Trophoblast cell (in vitro differentiated cells and primary cell): ENCODE measurements around the gene MAD2L2.

Experiments
- DNase-seq, 2 donors: peaks; one replicate each; pipeline ENCODE4 v3.0.0-alpha.2; 2016
- H2AFZ ChIP-seq: 2 replicates; pipeline ENCODE4 v1.6.1; 2013; ENCODE audit warnings: low read length, moderate library complexity, mild to moderate bottlenecking; ENCODE audit not compliant: insufficient read depth, poor library complexity
- H2AK5ac ChIP-seq: 2 replicates; pipeline ENCODE4 v1.6.1; 2013; ENCODE audit warnings: mild to moderate bottlenecking, low read length
- H2BK120ac ChIP-seq: 2 replicates; pipeline ENCODE4 v1.6.1; 2013; ENCODE audit warnings: low read length, mild to moderate bottlenecking, moderate library complexity; ENCODE audit not compliant: insufficient read depth, poor library complexity
- H2BK12ac ChIP-seq: 2 replicates; pipeline ENCODE4 v1.6.1; 2013; ENCODE audit warnings: mild to moderate bottlenecking, low read length, moderate library complexity
- H2BK5ac ChIP-seq: 2 replicates; pipeline ENCODE4 v1.6.1; 2013; ENCODE audit warnings: low read length, low read depth, moderate library complexity, mild to moderate bottlenecking; ENCODE audit not compliant: poor library complexity
- H3K14ac ChIP-seq: 2 replicates; pipeline ENCODE4 v1.6.1; 2013; ENCODE audit warnings: mild to moderate bottlenecking, low read length
- H3K18ac ChIP-seq: 2 replicates; pipeline ENCODE4 v1.6.1; 2013; ENCODE audit warnings: mild to moderate bottlenecking, low read length
- H3K23ac ChIP-seq: 2 replicates; pipeline ENCODE4 v1.6.1; 2013; ENCODE audit warnings: low read length
- H3K27ac ChIP-seq: 2 replicates; pipeline ENCODE4 v1.5.1; 2013; ENCODE audit warnings: low read depth, mild to moderate bottlenecking, inconsistent platforms, low read length, moderate library complexity
- H3K27me3 ChIP-seq: 2 replicates; pipeline ENCODE4 v1.6.1; 2013; ENCODE audit warnings: inconsistent platforms, mild to moderate bottlenecking, low read length, moderate library complexity; ENCODE audit not compliant: insufficient read depth
- H3K36me3 ChIP-seq, 2 experiments: 1 replicate in 1 of 2; 2 replicates in 1 of 2; pipeline ENCODE4 v1.6.1; 2013; ENCODE audit warnings: low read length in 2 of 2, mild to moderate bottlenecking in 2 of 2, moderate library complexity in 1 of 2; ENCODE audit not compliant: insufficient read depth in 2 of 2, control insufficient read depth in 1 of 2
- H3K4ac ChIP-seq: 2 replicates; pipeline ENCODE4 v1.6.1; 2013; ENCODE audit warnings: low read depth, mild to moderate bottlenecking, low read length, moderate library complexity
- H3K4me1 ChIP-seq, 2 experiments: 1 replicate in 1 of 2; 2 replicates in 1 of 2; pipeline ENCODE4 v1.6.1; 2013; ENCODE audit warnings: low read length in 2 of 2, mild to moderate bottlenecking in 2 of 2, moderate library complexity in 1 of 2; ENCODE audit not compliant: insufficient read depth in 2 of 2, control insufficient read depth in 1 of 2
- H3K4me2 ChIP-seq: 2 replicates; pipeline ENCODE4 v1.6.1; 2013; ENCODE audit warnings: inconsistent platforms, mild to moderate bottlenecking, low read length, moderate library complexity
- H3K4me3 ChIP-seq: 2 replicates; pipeline ENCODE4 v1.5.1; 2013; ENCODE audit warnings: mild to moderate bottlenecking, low read depth, low read length, inconsistent platforms
- H3K79me1 ChIP-seq: one replicate; pipeline ENCODE4 v1.6.1; 2013; ENCODE audit warnings: low read length
- H3K79me2 ChIP-seq: 2 replicates; pipeline ENCODE4 v1.6.1; 2013; ENCODE audit warnings: low read length, mild to moderate bottlenecking; ENCODE audit not compliant: control insufficient read depth, insufficient read depth, poor library complexity
- H3K9ac ChIP-seq: 2 replicates; pipeline ENCODE4 v1.6.1; 2013; ENCODE audit warnings: mild to moderate bottlenecking, low read length
- H3K9me3 ChIP-seq: 2 replicates; pipeline ENCODE4 v1.6.1; 2013; ENCODE audit warnings: low read depth, mild to moderate bottlenecking, control low read depth, inconsistent platforms, low read length; ENCODE audit not compliant: insufficient read depth
- H4K12ac ChIP-seq: 2 replicates; pipeline ENCODE4 v1.6.1; 2013; ENCODE audit warnings: low read depth, mild to moderate bottlenecking, low read length, moderate library complexity
- H4K8ac ChIP-seq: 2 replicates; pipeline ENCODE4 v1.6.1; 2013; ENCODE audit warnings: low read depth, mild to moderate bottlenecking, low read length, moderate library complexity
- H4K91ac ChIP-seq: one replicate; pipeline ENCODE4 v1.6.1; 2013; ENCODE audit warnings: low read depth, mild to moderate bottlenecking, low read length, moderate library complexity
- WGBS: extraction: QIAGEN DNeasy Blood & Tissue Kit; methylation state at CpG from one replicate; pipeline ENCODE4 v1.1.7; 2013; ENCODE audit warnings: missing lambda C conversion rate; ENCODE audit not compliant: insufficient read length, insufficient coverage; ENCODE audit errors: extremely low coverage; 5-methylcytosine and 5-hydroxymethylcytosine counted together

The MAD2L2 gene

DNA sequence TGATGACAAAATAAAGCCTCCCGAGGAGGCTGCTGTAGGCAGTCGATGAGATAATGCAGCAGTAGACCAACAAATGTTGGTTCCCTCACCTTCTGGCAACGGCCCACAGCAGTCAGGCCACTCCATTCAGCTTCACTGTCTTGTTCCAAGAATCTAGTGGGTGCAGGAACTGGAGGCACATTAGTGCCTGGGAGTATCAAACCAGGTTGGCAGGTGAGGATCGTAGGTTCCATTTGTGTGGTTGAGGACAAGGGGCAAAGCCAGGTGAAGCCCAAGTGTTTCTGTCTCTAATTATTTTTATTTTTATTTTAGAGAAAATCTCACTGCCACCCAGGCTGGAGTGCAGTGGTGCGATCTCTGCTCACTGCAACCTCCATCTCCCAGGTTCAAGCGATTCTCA, 40.0 kb downstream of the MAD2L2 start:
- H3K18ac ChIP-seq: no peak overlapping the region
- no CpG with 5 or more reads among the region's 6 CpGs for WGBS
- H4K91ac ChIP-seq: no peak overlapping the region

GRCh38 chr1:11640101-11640500, 40.8 kb downstream of the MAD2L2 start:
- H3K4ac ChIP-seq: no peak overlapping the region
- H4K91ac ChIP-seq: no peak overlapping the region
- no peaks in the 10 kb centered on the region for H3K27me3 ChIP-seq
- no peak overlapping the region for H4K12ac ChIP-seq
- no peak overlapping the region for H2BK12ac ChIP-seq
- H3K4me1 ChIP-seq: no peaks in the 10 kb centered on the region
- H3K18ac ChIP-seq: no peak overlapping the region
- H3K79me1 ChIP-seq: no peaks in the 10 kb centered on the region
- no peak overlapping the region for H2AK5ac ChIP-seq
- no peak overlapping the region for H3K4me3 ChIP-seq
- no peaks in the 10 kb centered on the region for H3K36me3 ChIP-seq
- no peak overlapping the region for H4K8ac ChIP-seq
- H2AFZ ChIP-seq: no peak overlapping the region
- H3K27ac ChIP-seq: no peak overlapping the region
- DNase-seq: no peak
- no peaks in the 10 kb centered on the region for H3K9me3 ChIP-seq
- no peak overlapping the region for H2BK120ac ChIP-seq
- no peak overlapping the region for H3K14ac ChIP-seq
- WGBS: no CpG with 5 or more reads among the region's 7 CpGs
- no peaks in the 10 kb centered on the region for H3K79me2 ChIP-seq
- H2BK5ac ChIP-seq: no peak overlapping the region
- no peak overlapping the region for H3K4me2 ChIP-seq
- H3K9ac ChIP-seq: no peak overlapping the region
- no peak overlapping the region for H3K23ac ChIP-seq

More for the DNA sequence above, 40.0 kb downstream of the MAD2L2 start:
- Histone ChIP-seq H3K4me3 (peak overlapping the region; percentile 27), H4K12ac (no peak overlapping the region), H2BK5ac (no peak overlapping the region), H3K23ac (no peak overlapping the region), H3K27ac (no peak overlapping the region), H2BK12ac (no peak overlapping the region), H3K36me3 (no peaks in the 10 kb centered on the region), H3K9me3 (no peaks in the 10 kb centered on the region), H2AK5ac (no peak overlapping the region), H2AFZ (no peak overlapping the region), H2BK120ac (no peak overlapping the region), H3K4me1 (no peaks in the 10 kb centered on the region), H3K4ac (no peak overlapping the region), H3K14ac (no peak overlapping the region), H4K8ac (no peak overlapping the region), H3K79me2 (no peaks in the 10 kb centered on the region), H3K79me1 (no peaks in the 10 kb centered on the region), H3K9ac (no peak overlapping the region), H3K27me3 (no peaks in the 10 kb centered on the region), H3K4me2 (no peak overlapping the region)
- DNase-seq: no peak

GRCh38 chr1:11639372-11639771, 41.6 kb downstream of the MAD2L2 start:
- no peaks in the 10 kb centered on the region for H3K27me3 ChIP-seq
- H3K79me1 ChIP-seq: no peaks in the 10 kb centered on the region
- WGBS: no CpG with 5 or more reads among the region's 4 CpGs
- H3K9me3 ChIP-seq: no peaks in the 10 kb centered on the region
- H2AK5ac ChIP-seq: no peak overlapping the region
- no peak overlapping the region for H4K12ac ChIP-seq
- no peak overlapping the region for H3K9ac ChIP-seq
- H3K79me2 ChIP-seq: no peaks in the 10 kb centered on the region
- no peak overlapping the region for H4K8ac ChIP-seq
- H3K23ac ChIP-seq: no peak overlapping the region
- H2AFZ ChIP-seq: no peak overlapping the region
- H2BK120ac ChIP-seq: no peak overlapping the region
- no peaks in the 10 kb centered on the region for H3K4me1 ChIP-seq
- H3K18ac ChIP-seq: no peak overlapping the region
- no peak overlapping the region for H4K91ac ChIP-seq
- H3K27ac ChIP-seq: no peak overlapping the region
- no peak overlapping the region for H3K4me3 ChIP-seq
- no peak for DNase-seq
- H3K14ac ChIP-seq: no peak overlapping the region
- H3K36me3 ChIP-seq: no peaks in the 10 kb centered on the region
- H2BK12ac ChIP-seq: no peak overlapping the region
- no peak overlapping the region for H3K4ac ChIP-seq
- no peak overlapping the region for H3K4me2 ChIP-seq
- no peak overlapping the region for H2BK5ac ChIP-seq

- H4K8ac ChIP-seq: no peak overlapping the region
- H3K9me3 ChIP-seq: no peaks in the 10 kb centered on the region
- no peak overlapping the region for H4K91ac ChIP-seq
- WGBS: no CpG with 5 or more reads among the region's 5 CpGs
- no peak overlapping the region for H2BK12ac ChIP-seq
- no peak overlapping the region for H3K4me2 ChIP-seq
- H4K12ac ChIP-seq: no peak overlapping the region
- H3K4me3 ChIP-seq: no peak overlapping the region
- H3K23ac ChIP-seq: no peak overlapping the region
- H2AK5ac ChIP-seq: no peak overlapping the region
- H3K4me1 ChIP-seq: no peaks in the 10 kb centered on the region
- H3K18ac ChIP-seq: no peak overlapping the region
- no peak overlapping the region for H3K14ac ChIP-seq
- no peak overlapping the region for H2AFZ ChIP-seq
- H3K9ac ChIP-seq: no peak overlapping the region
- no peak overlapping the region for H3K27ac ChIP-seq
- no peaks in the 10 kb centered on the region for H3K36me3 ChIP-seq
- H2BK120ac ChIP-seq: no peak overlapping the region
- no peaks in the 10 kb centered on the region for H3K79me1 ChIP-seq
- H3K27me3 ChIP-seq: no peaks in the 10 kb centered on the region
- no peak overlapping the region for H2BK5ac ChIP-seq
- H3K4ac ChIP-seq: no peak overlapping the region
- DNase-seq: no peak
- no peaks in the 10 kb centered on the region for H3K79me2 ChIP-seq
Measured at GRCh38 chr1:11638121-11638520, 42.8 kb downstream of the MAD2L2 start.
